Endothelial cell of umbilical vein (primary cell): ENCODE measurements around the gene DBF4B. TPM values are rescaled to one million over a fixed set of nuclear protein-coding genes. Genes with fewer than 3 reads are reported as not detected.

Source experiments
- BruUV-seq: library from RNA; stranded (reverse); fragments of 400-500 nt; replicated peaks from 2 replicates; lab custom pipeline; 2021; lab: Mats Ljungman, UMichigan
- CTCF ChIA-PET: fragments of 300-600, 350-600 bp; sonication (Branson Sonifier 250); formaldehyde crosslinking; loops from one replicate; lab custom pipeline; 2021; ENCODE audit warnings: antibody characterized with exemption, inconsistent platforms; lab: Charles Lee
- POLR2A ChIA-PET: fragments of 300-600, 350-600 bp; sonication (Branson Sonifier 250); formaldehyde crosslinking; loops from one replicate; lab custom pipeline; 2021; ENCODE audit warnings: antibody characterized with exemption, inconsistent platforms; lab: Charles Lee
- DNase-seq: peaks from one replicate; pipeline ENCODE4 v3.0.0-alpha.2; 2011; ENCODE audit warnings: low read depth, low spot score
- FAIRE-seq: peaks from 2 replicates; lab custom pipeline; 2011; peaks lifted over from hg19 to GRCh38; lab: Jason Lieb, UNC
- H2AFZ ChIP-seq: 2 replicates; pipeline ENCODE4 v1.6.0; 2012; ENCODE audit warnings: low read depth, low read length, control low read depth, inconsistent platforms
- H3K27ac ChIP-seq: 2 replicates; pipeline ENCODE4 v1.5.1; 2011; ENCODE audit warnings: low read depth, mild to moderate bottlenecking, control low read depth, low read length, moderate library complexity; ENCODE audit not compliant: insufficient read depth
- H3K27me3 ChIP-seq, 2 experiments: 2 replicates each; pipeline versions ENCODE4 v1.6.0 to v1.6.1; 2011; ENCODE audit warnings: low read length in 2 of 2, mixed read lengths in 1 of 2; ENCODE audit not compliant: control insufficient read depth in 2 of 2, insufficient read depth in 2 of 2
- H3K36me3 ChIP-seq, 2 experiments: 2 replicates in 1 of 2; 3 replicates in 1 of 2; pipeline ENCODE4 v1.5.1; 2011; ENCODE audit warnings: low read length in 2 of 2, mild to moderate bottlenecking in 1 of 2, moderate library complexity in 1 of 2; ENCODE audit not compliant: control insufficient read depth in 2 of 2, insufficient read depth in 2 of 2; ENCODE audit errors: extremely low read depth in 1 of 2
- H3K4me1 ChIP-seq: 3 replicates; pipeline ENCODE4 v1.5.1; 2011; ENCODE audit warnings: mild to moderate bottlenecking, low read length; ENCODE audit not compliant: control insufficient read depth, insufficient read depth; ENCODE audit errors: extremely low read depth
- H3K4me2 ChIP-seq: 2 replicates; pipeline ENCODE4 v1.6.1; 2011; ENCODE audit warnings: low read length, control low read depth, mixed read lengths; ENCODE audit not compliant: insufficient read depth
- H3K4me3 ChIP-seq, 3 experiments: fragments of 200-600 bp in 1 of 3; sonication (generic), shearing (Covaris generic) in 1 of 3; replicated peaks in 1 of 3; 2 replicates each; pipeline ENCODE4 v1.5.1; 2011 to 2016; ENCODE audit warnings: control low read depth in 3 of 3, low read length in 3 of 3, mild to moderate bottlenecking in 2 of 3, inconsistent platforms in 1 of 3, low read depth in 1 of 3, moderate library complexity in 1 of 3; ENCODE audit not compliant: insufficient read depth in 1 of 3
- H3K79me2 ChIP-seq: 2 replicates; pipeline ENCODE4 v1.6.0; 2012; ENCODE audit warnings: low read length, inconsistent platforms; ENCODE audit not compliant: control insufficient read depth, insufficient read depth
- H3K9ac ChIP-seq: replicated peaks from 2 replicates; pipeline ENCODE3; 2011; ENCODE audit warnings: low read length, control low read depth; ENCODE audit not compliant: insufficient read depth; ENCODE audit errors: extremely low read depth
- H3K9me1 ChIP-seq: replicated peaks from 3 replicates; pipeline ENCODE4 v1.6.0; 2011; ENCODE audit warnings: mild to moderate bottlenecking, low read length; ENCODE audit not compliant: control insufficient read depth, insufficient read depth; ENCODE audit errors: extremely low read depth
- H3K9me3 ChIP-seq: replicated peaks from 2 replicates; pipeline ENCODE4 v1.5.1; 2012; ENCODE audit warnings: low read length, inconsistent platforms; ENCODE audit not compliant: control insufficient read depth, insufficient read depth
- H4K20me1 ChIP-seq: replicated peaks from 2 replicates; pipeline ENCODE3; 2011; ENCODE audit warnings: mild to moderate bottlenecking, low read length; ENCODE audit not compliant: control insufficient read depth, insufficient read depth; ENCODE audit errors: extremely low read depth
- CTCF ChIP-seq, 2 donors: IDR thresholded peaks; 1 replicate in 1 of 2; 2 replicates in 1 of 2; pipeline ENCODE4 v1.5.1; 2011; ENCODE audit warnings: low read length in 2 of 2, mild to moderate bottlenecking in 2 of 2, moderate library complexity in 2 of 2, control low read depth in 1 of 2, inconsistent platforms in 1 of 2, low read depth in 1 of 2; ENCODE audit not compliant: insufficient read depth in 1 of 2; ENCODE audit errors: extremely low read depth in 1 of 2
- GATA2 ChIP-seq: IDR thresholded peaks from 2 replicates; pipeline ENCODE4 v1.7.0; 2011; ENCODE audit warnings: low read depth, mild to moderate bottlenecking, moderate library complexity, mixed read lengths, low read length; ENCODE audit not compliant: insufficient read length, insufficient read depth
- JUN ChIP-seq: IDR thresholded peaks from 2 replicates; pipeline ENCODE4 v1.6.1; 2011; ENCODE audit warnings: borderline replicate concordance, low read depth; ENCODE audit not compliant: insufficient read length, insufficient read depth
- MAX ChIP-seq: IDR thresholded peaks from 2 replicates; pipeline ENCODE4 v1.6.1; 2011; ENCODE audit not compliant: insufficient read depth, insufficient read length
- dilution Hi-C: fragments of 300-500 bp; cut with MboI; formaldehyde crosslinking; loops from one replicate; pipeline ENCODE4 v1.15.0; 2019; ENCODE audit warnings: low sequenced_read_pairs; ENCODE audit not compliant: extremely low pct_ligation_motif_present
- intact Hi-C: fragments of 100-400 bp; cut with micrococcal nuclease; formaldehyde crosslinking; loops from one replicate; pipeline ENCODE4 v1.10.0; 2022
- polyA plus RNA-seq, 4 experiments: library from polyadenylated mRNA; depleted of rRNA in 3 of 4; stranded (reverse) in 3 of 4; unstranded in 1 of 4; fragments of >200 nt; gene quantifications; 2 replicates each; pipeline versions ENCODE4 v1.2.1 to v1.2.3, GENCODE V29; 2011 to 2012; ENCODE audit warnings: missing spikeins in 1 of 4
- total RNA-seq: library from RNA; stranded (reverse); gene quantifications from 2 replicates; pipeline ENCODE4 v1.2.3, GENCODE V29; 2021

DBF4B gene
- total and polyA plus RNA-seq, 2 donors (not counting 3 experiments of a cell fraction or from before 2014, with no cell fraction given), result 12.5 to 26.2 TPM

- no peak for TF ChIP-seq CTCF (IDR thresholded peaks at IDR 0.05; ENCODE audit: extremely low read depth in 1 of 2, insufficient read depth in 1 of 2, low read depth in 1 of 2, low read length in 2 of 2)
- TF ChIP-seq GATA2, result peak; percentile 11
- TF ChIP-seq JUN, result no peak
- no peak for TF ChIP-seq MAX
- Histone ChIP-seq H3K4me1 (peaks cover 10% of the 10 kb centered on the region), H3K36me3 (no peaks in the 10 kb centered on the region), H3K9me1 (no peaks in the 10 kb centered on the region), H3K27me3 (no peaks in the 10 kb centered on the region), H3K4me3 (peak overlapping the region; percentile 52 to 84 (median 78)), H3K9me3 (no peaks in the 10 kb centered on the region), H3K27ac (peak overlapping the region; percentile 63), H3K79me2 (peaks cover 17% of the 10 kb centered on the region), H3K4me2 (peak overlapping the region; percentile 71), H3K9ac (peak overlapping the region; percentile 85), H4K20me1 (no peaks in the 10 kb centered on the region), H2AFZ (peak overlapping the region; percentile 74)
- ChIA-PET CTCF (interaction anchor here (0.7 to 2.1 kb wide), 5 partner anchors 18 to 185 kb away, joined by 3 to 7 read pairs (median 3); partner anchors contain the start of gene CCDC43), POLR2A (no interaction called here)
- no peak for FAIRE-seq
- DNase-seq, result no peak
- BruUV-seq, result TSS peak; percentile 95
- intact Hi-C loops (no loop called here), dilution Hi-C loops (no loop called here)
Measured at GRCh38 chr17:44707755-44708400, 587 bp upstream of the DBF4B start.
